H1 (cell line): ENCODE measurements around the gene RPS28. TPM values are rescaled to one million over a fixed set of nuclear protein-coding genes. Genes with fewer than 3 reads are reported as not detected.

Experiments
- CTBP2 ChIP-seq: IDR thresholded peaks from 2 replicates; pipeline ENCODE4 v1.7.0; 2011; ENCODE audit warnings: borderline replicate concordance, mild to moderate bottlenecking, moderate library complexity, mixed read lengths, low read length; ENCODE audit not compliant: insufficient read depth, insufficient read length
- polyA plus RNA-seq, 7 experiments: library from polyadenylated mRNA; depleted of rRNA in 3 of 7; stranded (reverse) in 5 of 7; unstranded in 2 of 7; fragments of >200 nt in 5 of 7; fragments of 200-250 nt in 2 of 7; gene quantifications; 1 replicate in 5 of 7; 2 replicates in 1 of 7; 4 replicates in 1 of 7; pipeline versions ENCODE4 v1.2.1 to v1.2.3, GENCODE V29; 2011 to 2013; ENCODE audit warnings: missing spikeins in 2 of 7, mixed read lengths in 2 of 7
- total RNA-seq: library from RNA; stranded (reverse); fragmentation: NEBNext Ultra II Directional; extraction: Animal tissue kit (Norgen Biotek cat#: 25700); gene quantifications from 2 replicates; pipeline ENCODE4 v1.2.1, GENCODE V29; 2021
- TF ChIP-seq, protein P1 (sequence below): IDR thresholded peaks from 2 replicates; pipeline ENCODE4 v1.6.1; 2011; ENCODE audit warnings: low read depth, mild to moderate bottlenecking, low read length; ENCODE audit not compliant: insufficient read depth

The RPS28 gene
- total and polyA plus RNA-seq, 2 of the 8 experiments (the other 6 are each of a cell fraction or from before 2014, with no cell fraction given): 1,241 to 1,699 TPM

DNA sequence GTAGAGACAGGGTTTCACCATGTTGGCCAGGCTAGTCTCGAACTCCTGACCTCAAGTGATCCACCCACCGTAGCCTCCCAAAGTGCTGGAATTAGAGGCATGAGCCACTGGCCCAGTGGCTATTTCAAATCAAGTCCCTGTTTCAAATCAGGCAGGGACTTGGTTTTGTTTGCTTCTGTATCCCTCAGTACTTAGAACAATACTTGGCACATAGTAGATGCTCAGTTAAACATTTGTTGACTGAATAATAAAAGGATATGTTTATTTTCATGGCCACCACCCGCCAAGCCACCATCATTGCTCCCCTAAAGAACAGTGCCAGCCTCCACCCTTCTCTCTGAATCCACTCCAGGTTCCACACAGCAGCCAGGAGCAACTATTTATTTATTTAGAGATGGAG, 4.2 kb downstream of the RPS28 start (continued):
- no peak for TF ChIP-seq CTBP2
- TF ChIP-seq, protein P1, sequence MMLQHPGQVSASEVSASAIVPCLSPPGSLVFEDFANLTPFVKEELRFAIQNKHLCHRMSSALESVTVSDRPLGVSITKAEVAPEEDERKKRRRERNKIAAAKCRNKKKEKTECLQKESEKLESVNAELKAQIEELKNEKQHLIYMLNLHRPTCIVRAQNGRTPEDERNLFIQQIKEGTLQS: no peak
- TF ChIP-seq, all 59 proteins: peak for 0
